OCI-LY3 (cell line): Measurements from ENCODE around the gene ACP7.

Source experiments
- H2AFZ ChIP-seq: fragments of 200-600, 300-600 bp; shearing (Covaris generic); 2 replicates; pipeline ENCODE4 v1.6.0; 2014; ENCODE audit warnings: antibody characterized with exemption, low read depth, low read length
- H3K27ac ChIP-seq: fragments of 200-600, 300-600 bp; sonication (generic); 2 replicates; pipeline ENCODE4 v1.5.1; 2014; ENCODE audit warnings: mild to moderate bottlenecking, low read length, moderate library complexity, mixed read lengths
- H3K27me3 ChIP-seq: fragments of 200-600, 300-600 bp; sonication (generic); 2 replicates; pipeline ENCODE4 v1.6.1; 2014; ENCODE audit warnings: low read depth, low read length, mixed read lengths
- H3K36me3 ChIP-seq: fragments of 200-600, 300-600 bp; sonication (generic); replicated peaks from 2 replicates; pipeline ENCODE3; 2014; ENCODE audit warnings: low read depth, low read length, mixed read lengths
- H3K4me1 ChIP-seq: fragments of 300-600, 200-600 bp; sonication (generic); 2 replicates; pipeline ENCODE4 v1.6.1; 2014; ENCODE audit warnings: low read length, mixed read lengths
- H3K4me2 ChIP-seq: fragments of 200-600, 300-600 bp; sonication (generic); 2 replicates; pipeline ENCODE4 v1.6.1; 2014; ENCODE audit warnings: low read length, mixed read lengths
- H3K4me3 ChIP-seq: fragments of 300-600, 200-600 bp; sonication (generic); 2 replicates; pipeline ENCODE4 v1.5.1; 2014; ENCODE audit warnings: antibody characterized with exemption, mild to moderate bottlenecking, low read length, moderate library complexity
- H3K79me2 ChIP-seq: fragments of 300-600, 200-600 bp; shearing (Covaris generic); 2 replicates; pipeline ENCODE4 v1.6.1; 2014; ENCODE audit warnings: mild to moderate bottlenecking, low read length, mixed read lengths
- H3K9ac ChIP-seq: fragments of 300-600, 200-600 bp; shearing (Covaris generic); 2 replicates; pipeline ENCODE4 v1.6.0; 2014; ENCODE audit warnings: mild to moderate bottlenecking, low read length, moderate library complexity
- H3K9me3 ChIP-seq: fragments of 200-600, 300-600 bp; shearing (Covaris generic); 2 replicates; pipeline ENCODE4 v1.6.1; 2014; ENCODE audit warnings: low read length, mixed read lengths; ENCODE audit not compliant: insufficient read depth
- H4K20me1 ChIP-seq: fragments of 200-600, 300-600 bp; sonication (generic); 2 replicates; pipeline ENCODE4 v1.6.1; 2016; ENCODE audit warnings: low read length, mixed read lengths; ENCODE audit not compliant: insufficient read depth
- EZH2phosphoT487 ChIP-seq: fragments of 200-600 bp; shearing (Covaris generic); IDR thresholded peaks from 2 replicates; pipeline ENCODE4 v1.6.1; 2018; ENCODE audit warnings: antibody characterized with exemption, mixed run types, low read depth
- TF ChIP-seq, protein P1 (sequence below): fragments of 200-600, 300-600 bp; sonication (generic); IDR thresholded peaks from 2 replicates; pipeline ENCODE4 v1.5.1; 2014; ENCODE audit warnings: antibody characterized with exemption, low read length, low read depth

The ACP7 gene

DNA sequence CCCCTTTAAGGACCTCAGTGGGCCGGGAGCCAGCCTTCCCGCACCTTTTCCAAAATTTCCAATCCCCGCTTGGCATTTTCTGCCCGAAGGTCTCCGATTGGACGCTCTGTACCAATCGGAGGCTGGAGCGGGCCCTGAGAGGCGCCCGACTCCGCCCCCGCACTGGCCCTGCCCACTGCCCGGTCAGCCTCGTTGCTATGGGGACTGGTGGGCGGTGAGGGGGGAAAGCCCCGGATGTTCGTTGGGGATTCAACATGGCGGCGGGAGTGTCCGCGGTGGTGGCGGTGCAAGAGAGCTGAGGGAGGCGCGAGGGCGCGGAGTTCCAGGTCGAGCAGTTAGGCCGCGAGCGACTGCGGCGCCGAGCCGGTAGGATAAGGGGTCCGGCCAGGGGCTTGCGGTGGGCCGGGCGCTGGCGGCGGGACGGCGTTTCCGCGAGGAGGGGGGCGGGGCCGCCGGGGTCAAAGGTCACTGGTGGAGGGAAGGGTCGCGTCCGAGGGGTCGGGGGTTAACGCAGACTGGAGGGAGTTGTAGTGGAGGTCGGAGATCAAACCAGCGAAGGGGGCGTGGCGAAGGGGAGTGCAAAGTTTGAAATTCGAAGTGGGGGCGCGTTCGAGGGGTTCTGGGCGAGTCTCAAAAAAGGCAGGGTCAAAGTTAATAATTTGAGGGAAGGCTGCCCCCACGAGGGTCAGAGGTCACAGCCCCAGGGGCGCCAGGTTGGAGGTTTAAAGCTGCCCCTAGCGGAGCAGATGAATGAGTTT, 41.6 kb downstream of the ACP7 start, which contains the start of gene PAK4:
PAK4 (plus strand) TSS at position 233 of the 758 bp plus-strand sequence. CDS start 43,768 bp downstream, outside the sequence.
- H3K27ac ChIP-seq, result peak within 1 kb of the TSS; percentile 64
- TF ChIP-seq EZH2phosphoT487, result no peak
- TF ChIP-seq, protein P1, sequence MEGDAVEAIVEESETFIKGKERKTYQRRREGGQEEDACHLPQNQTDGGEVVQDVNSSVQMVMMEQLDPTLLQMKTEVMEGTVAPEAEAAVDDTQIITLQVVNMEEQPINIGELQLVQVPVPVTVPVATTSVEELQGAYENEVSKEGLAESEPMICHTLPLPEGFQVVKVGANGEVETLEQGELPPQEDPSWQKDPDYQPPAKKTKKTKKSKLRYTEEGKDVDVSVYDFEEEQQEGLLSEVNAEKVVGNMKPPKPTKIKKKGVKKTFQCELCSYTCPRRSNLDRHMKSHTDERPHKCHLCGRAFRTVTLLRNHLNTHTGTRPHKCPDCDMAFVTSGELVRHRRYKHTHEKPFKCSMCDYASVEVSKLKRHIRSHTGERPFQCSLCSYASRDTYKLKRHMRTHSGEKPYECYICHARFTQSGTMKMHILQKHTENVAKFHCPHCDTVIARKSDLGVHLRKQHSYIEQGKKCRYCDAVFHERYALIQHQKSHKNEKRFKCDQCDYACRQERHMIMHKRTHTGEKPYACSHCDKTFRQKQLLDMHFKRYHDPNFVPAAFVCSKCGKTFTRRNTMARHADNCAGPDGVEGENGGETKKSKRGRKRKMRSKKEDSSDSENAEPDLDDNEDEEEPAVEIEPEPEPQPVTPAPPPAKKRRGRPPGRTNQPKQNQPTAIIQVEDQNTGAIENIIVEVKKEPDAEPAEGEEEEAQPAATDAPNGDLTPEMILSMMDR, result no peak

DNA sequence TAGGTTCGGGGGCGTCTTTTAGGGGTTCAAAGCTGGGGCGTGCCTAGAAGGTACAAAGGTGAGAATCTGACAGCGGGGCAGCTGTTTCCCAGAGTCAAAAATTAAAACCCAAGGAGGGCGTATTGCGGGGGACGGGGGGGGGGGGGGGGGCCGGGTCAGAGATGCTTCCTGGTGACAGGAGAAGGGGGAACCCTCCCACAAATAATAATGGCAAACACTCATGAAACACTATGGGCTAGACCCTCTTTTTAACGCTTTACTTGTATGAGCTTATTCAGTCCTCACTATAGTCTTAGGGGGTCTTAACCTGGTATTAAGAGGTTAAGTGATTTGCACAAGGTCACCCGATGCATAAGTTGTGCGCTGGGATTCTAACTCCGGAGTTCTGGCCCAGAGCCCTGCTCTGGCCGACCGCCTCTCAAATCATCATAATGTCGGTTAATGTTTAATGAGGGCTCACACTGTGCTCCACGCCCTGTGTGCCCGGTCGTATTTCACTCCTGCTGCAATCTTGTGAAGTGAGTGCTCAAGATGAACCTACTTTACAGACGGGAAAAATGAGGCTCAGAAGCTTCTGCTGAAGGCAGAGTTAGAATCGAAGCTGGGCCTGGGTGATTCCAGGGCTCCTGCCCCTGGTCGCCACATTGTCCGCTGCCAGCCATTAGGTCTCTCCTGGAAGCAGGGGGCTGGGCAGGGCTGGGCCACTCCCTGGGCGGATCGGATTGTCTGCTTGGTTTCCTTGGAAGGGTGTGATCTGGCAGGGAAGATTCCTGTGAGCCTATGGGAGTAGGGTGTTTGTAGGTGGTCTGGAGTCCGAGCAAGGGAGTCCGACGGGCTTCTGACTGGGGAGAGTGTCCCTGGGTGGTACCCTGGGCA, 42.4 kb downstream of the ACP7 start:
- no peak overlapping the region; the same call in 1 of the 2 replicates for H2AFZ ChIP-seq
- no peaks in the 10 kb centered on the region for H3K36me3 ChIP-seq
- H3K79me2 ChIP-seq, result peaks cover 47% of the 10 kb centered on the region
- peak overlapping the region; percentile 86 for H3K9ac ChIP-seq
- H3K4me1 ChIP-seq, result peaks cover 12% of the 10 kb centered on the region
- TF ChIP-seq EZH2phosphoT487, result no peak
- TF ChIP-seq, protein P1, result no peak
- peaks cover 11% of the 10 kb centered on the region; the same call in 1 of the 2 replicates for H4K20me1 ChIP-seq
- H3K27ac ChIP-seq, result peak overlapping the region; percentile 64
- peak overlapping the region; percentile 96 for H3K4me2 ChIP-seq
- H3K9me3 ChIP-seq, result no peaks in the 10 kb centered on the region
- H3K4me3 ChIP-seq, result peak overlapping the region; percentile 87
- no peaks in the 10 kb centered on the region for H3K27me3 ChIP-seq

More for the DNA sequence above, 41.6 kb downstream of the ACP7 start, which contains the start of gene PAK4:
- H3K27me3 ChIP-seq, result no peaks in the 10 kb centered on the region
- peaks cover 39% of the 10 kb centered on the region for H3K79me2 ChIP-seq
- H3K4me3 ChIP-seq, result peak within 1 kb of the TSS; percentile 87
- no peaks in the 10 kb centered on the region for H3K36me3 ChIP-seq
- H3K9ac ChIP-seq, result peak within 1 kb of the TSS; percentile 86
- H3K9me3 ChIP-seq, result no peaks in the 10 kb centered on the region
- 0 out of 2 replicates have a peak, but pooled peaks cover 3% of the 10 kb centered on the region for H4K20me1 ChIP-seq
- H3K4me1 ChIP-seq, result peaks cover 12% of the 10 kb centered on the region
- H2AFZ ChIP-seq, result peak within 1 kb of the TSS; percentile 91
- peak within 1 kb of the TSS; percentile 96 for H3K4me2 ChIP-seq

DNA sequence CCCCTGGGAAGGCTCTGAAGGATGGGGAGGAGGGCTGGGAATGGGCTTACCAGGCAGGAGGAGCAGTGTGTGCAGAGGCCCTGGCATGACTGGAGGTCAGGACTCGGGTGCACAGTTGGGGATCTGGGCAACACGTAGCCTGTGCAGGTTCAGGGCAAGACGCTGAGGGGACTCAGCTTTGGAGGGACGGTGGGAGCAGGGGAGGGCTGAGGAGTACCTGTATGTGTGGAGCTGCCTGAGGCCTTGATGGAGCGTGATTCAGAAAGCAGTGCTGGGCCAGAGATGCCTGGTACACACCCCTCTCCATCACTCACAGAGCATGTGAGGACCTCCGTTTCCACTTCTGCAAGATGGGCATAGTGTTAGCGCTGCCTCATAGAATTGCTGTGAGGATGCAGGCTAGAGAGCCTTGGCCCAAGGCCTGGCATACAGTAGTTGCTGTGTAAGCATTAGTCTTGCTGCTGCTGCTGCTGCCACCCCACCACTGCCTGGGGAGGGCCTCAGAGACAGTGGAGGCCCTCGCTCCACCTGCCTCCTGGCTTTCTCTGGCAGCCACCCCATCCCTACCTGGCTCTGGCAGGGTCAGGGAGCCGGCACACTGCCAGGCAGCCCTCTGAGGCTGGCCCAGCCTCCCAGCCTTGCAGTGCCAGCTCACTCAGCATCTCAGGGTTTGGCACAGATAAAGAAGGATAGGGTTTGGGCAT, 43.8 kb downstream of the ACP7 start:
- no peaks in the 10 kb centered on the region for H3K9me3 ChIP-seq
- H3K27me3 ChIP-seq, result no peaks in the 10 kb centered on the region
- peaks cover 8% of the 10 kb centered on the region for H3K4me1 ChIP-seq
- TF ChIP-seq, protein P1, result no peak
- TF ChIP-seq EZH2phosphoT487, result no peak
- peaks cover 60% of the 10 kb centered on the region for H3K79me2 ChIP-seq
- H3K4me3 ChIP-seq, result no peak overlapping the region
- H3K27ac ChIP-seq, result no peak overlapping the region
- no peak overlapping the region for H3K4me2 ChIP-seq
- no peaks in the 10 kb centered on the region for H3K36me3 ChIP-seq
- no peak overlapping the region for H3K9ac ChIP-seq
- no peak overlapping the region for H2AFZ ChIP-seq
- H4K20me1 ChIP-seq, result peaks cover 23% of the 10 kb centered on the region
